Upper lobe of left lung (tissue), 6 donors: ENCODE data around the gene CYP2C18. TPM values are rescaled to one million over a fixed set of nuclear protein-coding genes. Genes with fewer than 3 reads are reported as not detected.
"Not testable (repeated sequence)": the region's sequence is repeated elsewhere in the genome, so short reads cannot be mapped to it uniquely, and the experiment has no call there.

Experiments
- ATAC-seq, 2 donors: fragments of 200-7000 bp; cut with Tn5 transposase; one replicate each; pipeline ENCODE4 v1.9.1; 2022; ENCODE audit warnings: mild to moderate bottlenecking in 2 of 2, moderate library complexity in 2 of 2; ENCODE audit not compliant: low FRiP score in 2 of 2
- DNase-seq, 2 donors: peaks; one replicate each; pipeline ENCODE4 v3.0.0-alpha.2; 2019 to 2020
- H3K27ac ChIP-seq, 4 donors: fragments of 200-600 bp; sonication (generic); one replicate each; pipeline ENCODE4 v1.5.1; 2016 to 2019
- H3K27me3 ChIP-seq, 4 donors: fragments of 200-600 bp; sonication (generic); one replicate each; pipeline ENCODE4 v1.5.1; 2017 to 2019
- H3K36me3 ChIP-seq, 4 donors: fragments of 200-600 bp; sonication (generic); one replicate each; pipeline ENCODE4 v1.5.1; 2016 to 2019
- H3K4me1 ChIP-seq, 4 donors: fragments of 200-600 bp; sonication (generic); one replicate each; pipeline ENCODE4 v1.5.1; 2018 to 2019
- H3K4me3 ChIP-seq, 4 donors: fragments of 200-600 bp; sonication (generic); one replicate each; pipeline ENCODE4 v1.5.1; 2017 to 2019; ENCODE audit warnings: mild to moderate bottlenecking in 2 of 4, moderate library complexity in 1 of 4
- H3K9me3 ChIP-seq, 4 donors: fragments of 200-600 bp; sonication (generic); one replicate each; pipeline ENCODE4 v1.5.1; 2018 to 2019
- CTCF ChIP-seq, 6 experiments: fragments of 450-650 bp in 4 of 6; fragments of 200-600 bp in 2 of 6; sonication (generic) in 2 of 6; IDR thresholded peaks; one replicate each; pipeline ENCODE4 v1.5.1; 2016 to 2019; ENCODE audit warnings: antibody characterized with exemption in 6 of 6
- EP300 ChIP-seq, 4 donors: sonication (generic); formaldehyde crosslinking; IDR thresholded peaks; one replicate each; pipeline ENCODE4 v1.5.1; 2017; ENCODE audit warnings: antibody characterized with exemption in 4 of 4, control low read depth in 2 of 4
- POLR2A ChIP-seq, 4 donors: fragments of 450-650 bp; IDR thresholded peaks; one replicate each; pipeline ENCODE4 v1.5.1; 2016 to 2017; ENCODE audit warnings: antibody characterized with exemption in 4 of 4, mild to moderate bottlenecking in 2 of 4
- POLR2AphosphoS5 ChIP-seq, 2 donors: sonication (generic); formaldehyde crosslinking; IDR thresholded peaks; one replicate each; pipeline ENCODE4 v1.5.1; 2017; ENCODE audit warnings: antibody characterized with exemption in 2 of 2
- WGBS, 2 donors: methylation state at CpG; one replicate each; pipeline ENCODE4 v1.1.5; 2017 to 2018; 5-methylcytosine and 5-hydroxymethylcytosine counted together
- total RNA-seq, 6 donors: library from RNA; depleted of rRNA in 4 of 6; stranded (reverse); fragments of >200 nt in 4 of 6; gene quantifications; one replicate each; pipeline versions ENCODE4 v1.1.0 to v1.2.1, GENCODE V29; 2016 to 2021
- donor health status: DM: no; HTN: no; CAD: no; lungs with moderate emphysema.
- donor health status: DM: no; HTN: yes; CAD: no; lungs with severe emphysema.

CYP2C18 gene
- 1 to 10 TPM in 2 of 6 donors, under 1 TPM in 4; 0.30 to 2.1 (median 0.65) TPM for total RNA-seq

- ATAC-seq (no peak), DNase-seq (no peak)
- 72 to 76% methylated on average over 10 of the region's 10 CpGs for WGBS, 2 donors
- no peaks in the 10 kb centered on the region for H3K4me1 ChIP-seq
- H3K4me3 ChIP-seq, result no peak within 1 kb of the TSS
- H3K27ac ChIP-seq, result peak within 1 kb of the TSS in 3 of 4 donors; percentile 17 to 52 (median 30)
- TF ChIP-seq EP300 (IDR thresholded peaks at IDR 0.05), result no peak
- TF ChIP-seq CTCF (IDR thresholded peaks at IDR 0.05), result no peak
- no peak for TF ChIP-seq POLR2AphosphoS5 (IDR thresholded peaks at IDR 0.05)
- TF ChIP-seq POLR2A (IDR thresholded peaks at IDR 0.05), result no peak
- H3K27me3 ChIP-seq, result no peaks in the 10 kb centered on the region
- H3K36me3 ChIP-seq, result no peaks in the 10 kb centered on the region
- H3K9me3 ChIP-seq, result peaks cover 0 to 6% (median 0%) of the 10 kb centered on the region in 4 donors
Observed at GRCh38 chr10:94683214-94684054, at the start of gene CYP2C18. TSS of gene CYP2C18 (plus strand) at chr10:94683729. CDS start at chr10:94683820, 91 bp downstream.

GRCh38 chr10:94638097-94638496, 45.4 kb upstream of the CYP2C18 start:
- H3K27ac ChIP-seq, DNase-seq: not testable (repeated sequence)

GRCh38 chr10:94639902-94640301, 43.6 kb upstream of the CYP2C18 start:
- Histone ChIP-seq H3K36me3 (no peaks in the 10 kb centered on the region), H3K9me3 (peaks cover 0 to 10% (median 6%) of the 10 kb centered on the region in 4 donors), H3K4me3 (no peak overlapping the region), H3K27me3 (no peaks in the 10 kb centered on the region), H3K27ac (no peak overlapping the region), H3K4me1 (no peaks in the 10 kb centered on the region)
- TF ChIP-seq POLR2A (IDR thresholded peaks at IDR 0.05), result no peak
- no peak for TF ChIP-seq CTCF (IDR thresholded peaks at IDR 0.05)
- no peak for TF ChIP-seq EP300 (IDR thresholded peaks at IDR 0.05)
- TF ChIP-seq POLR2AphosphoS5 (IDR thresholded peaks at IDR 0.05), result no peak
- WGBS, 2 donors, result 91 to 94% methylated on average over 5 to 8 of the region's 8 CpGs
- ATAC-seq (no peak), DNase-seq (no peak)

More at GRCh38 chr10:94638097-94638496, 45.4 kb upstream of the CYP2C18 start:
- WGBS, 2 donors, result 93 to 96% methylated on average over 4 of the region's 4 CpGs
- not testable (repeated sequence) for ATAC-seq, H3K4me1 ChIP-seq, H3K27me3 ChIP-seq, H3K4me3 ChIP-seq, H3K36me3 ChIP-seq
- H3K9me3 ChIP-seq, result peaks cover 0 to 15% (median 9%) of the 10 kb centered on the region in 4 donors

GRCh38 chr10:94640562-94640961, 43.0 kb upstream of the CYP2C18 start:
- ATAC-seq (no peak), DNase-seq (no peak)
- Histone ChIP-seq H3K4me1 (no peaks in the 10 kb centered on the region), H3K27ac (no peak overlapping the region), H3K36me3 (no peaks in the 10 kb centered on the region), H3K4me3 (no peak overlapping the region), H3K27me3 (no peaks in the 10 kb centered on the region), H3K9me3 (peaks cover 0 to 10% (median 6%) of the 10 kb centered on the region in 4 donors)
- WGBS, 2 donors, result 55 to 60% methylated on average over 3 of the region's 3 CpGs
- no peak for TF ChIP-seq POLR2A (IDR thresholded peaks at IDR 0.05)
- no peak for TF ChIP-seq CTCF (IDR thresholded peaks at IDR 0.05)
- no peak for TF ChIP-seq POLR2AphosphoS5 (IDR thresholded peaks at IDR 0.05)
- TF ChIP-seq EP300 (IDR thresholded peaks at IDR 0.05), result no peak

- ATAC-seq (no peak), DNase-seq (no peak)
- Histone ChIP-seq H3K27ac (no peak overlapping the region), H3K9me3 (peaks cover 0 to 10% (median 6%) of the 10 kb centered on the region in 4 donors), H3K4me3 (no peak overlapping the region), H3K36me3 (no peaks in the 10 kb centered on the region), H3K4me1 (no peaks in the 10 kb centered on the region), H3K27me3 (no peaks in the 10 kb centered on the region)
- WGBS, 2 donors, result 79 to 87% methylated on average over 4 of the region's 4 CpGs
- no peak for TF ChIP-seq EP300 (IDR thresholded peaks at IDR 0.05)
- no peak for TF ChIP-seq POLR2A (IDR thresholded peaks at IDR 0.05)
Observed at GRCh38 chr10:94641480-94641879, 42.0 kb upstream of the CYP2C18 start.
